IMR-90 (cell line): ENCODE measurements around the gene NOTCH2. TPM values are rescaled to one million over a fixed set of nuclear protein-coding genes. Genes with fewer than 3 reads are reported as not detected.
"Not testable (repeated sequence)": the region's sequence is repeated elsewhere in the genome, so short reads cannot be mapped to it uniquely, and the experiment has no call there.

ENCODE experiments used
- ATAC-seq: fragments of 200-7000 bp; cut with Tn5 transposase; 2 replicates; pipeline ENCODE4 v1.9.1; 2020; ENCODE audit warnings: low read depth, mild to moderate bottlenecking, moderate library complexity
- BruUV-seq: library from RNA; stranded (reverse); fragments of 400-500 nt; replicated peaks from 2 replicates; lab custom pipeline; 2021; lab: Mats Ljungman, UMichigan
- CTCF ChIA-PET: fragments of 300-600 bp; formaldehyde crosslinking; extraction: SDS; loops from one replicate; lab custom pipeline; 2021; ENCODE audit warnings: antibody characterized with exemption; lab: Yijun Ruan, JAX
- POLR2A ChIA-PET: fragments of 300-600 bp; sonication (Branson Sonifier 250); formaldehyde crosslinking; loops from one replicate; lab custom pipeline; 2022; ENCODE audit warnings: antibody characterized with exemption; ENCODE audit not compliant: unreplicated experiment; lab: Charles Lee
- DNase-seq: peaks from one replicate; pipeline ENCODE4 v3.0.0; 2013
- H2AFZ ChIP-seq: replicated peaks from 2 replicates; pipeline ENCODE3; 2013; ENCODE audit warnings: low read length, mild to moderate bottlenecking; ENCODE audit not compliant: poor library complexity
- H2AK5ac ChIP-seq: 2 replicates; pipeline ENCODE4 v1.6.1; 2013; ENCODE audit warnings: low read depth, low read length, inconsistent platforms
- H2AK9ac ChIP-seq: replicated peaks from 2 replicates; pipeline ENCODE3; 2013; ENCODE audit warnings: mild to moderate bottlenecking, low read depth, low read length, moderate library complexity; ENCODE audit not compliant: poor library complexity
- H2BK120ac ChIP-seq: 2 replicates; pipeline ENCODE4 v1.6.1; 2013; ENCODE audit warnings: low read depth, low read length, inconsistent platforms
- H2BK15ac ChIP-seq: 3 replicates; pipeline ENCODE4 v1.6.1; 2013; ENCODE audit warnings: low read depth, low read length, inconsistent platforms
- H2BK20ac ChIP-seq: 2 replicates; pipeline ENCODE4 v1.6.1; 2013; ENCODE audit warnings: low read depth, mild to moderate bottlenecking, inconsistent platforms, low read length, moderate library complexity
- H2BK5ac ChIP-seq: 2 replicates; pipeline ENCODE4 v1.6.1; 2013; ENCODE audit warnings: mild to moderate bottlenecking, low read depth, low read length, inconsistent platforms; ENCODE audit not compliant: poor library complexity, severe bottlenecking
- H3K14ac ChIP-seq: replicated peaks from 2 replicates; pipeline ENCODE4 v1.6.1; 2013; ENCODE audit warnings: low read depth, low read length, inconsistent platforms
- H3K18ac ChIP-seq: 2 replicates; pipeline ENCODE4 v1.6.1; 2013; ENCODE audit warnings: low read depth, low read length, control low read depth
- H3K23ac ChIP-seq: 2 replicates; pipeline ENCODE4 v1.6.1; 2013; ENCODE audit warnings: low read depth, low read length, inconsistent platforms
- H3K27ac ChIP-seq: 2 replicates; pipeline ENCODE4 v1.5.1; 2013; ENCODE audit warnings: mild to moderate bottlenecking, control low read depth, low read length; ENCODE audit not compliant: insufficient read depth
- H3K27me3 ChIP-seq: 2 replicates; pipeline ENCODE4 v1.6.1; 2013; ENCODE audit warnings: low read length; ENCODE audit not compliant: control insufficient read depth, insufficient read depth
- H3K36me3 ChIP-seq: 2 replicates; pipeline ENCODE4 v1.6.1; 2013; ENCODE audit warnings: low read length, mixed read lengths; ENCODE audit not compliant: control insufficient read depth, insufficient read depth
- H3K4ac ChIP-seq: 2 replicates; pipeline ENCODE4 v1.6.1; 2013; ENCODE audit warnings: low read depth, low read length, inconsistent platforms
- H3K4me1 ChIP-seq: 2 replicates; pipeline ENCODE4 v1.6.1; 2013; ENCODE audit warnings: low read length, mixed read lengths; ENCODE audit not compliant: control insufficient read depth, insufficient read depth
- H3K4me2 ChIP-seq: 2 replicates; pipeline ENCODE4 v1.6.1; 2013; ENCODE audit warnings: low read depth, mild to moderate bottlenecking, control low read depth, low read length, moderate library complexity
- H3K4me3 ChIP-seq: 2 replicates; pipeline ENCODE4 v1.5.1; 2013; ENCODE audit warnings: low read depth, mild to moderate bottlenecking, control low read depth, low read length, moderate library complexity; ENCODE audit not compliant: insufficient read depth
- H3K56ac ChIP-seq: 2 replicates; pipeline ENCODE4 v1.6.1; 2013; ENCODE audit warnings: low read length, inconsistent platforms; ENCODE audit not compliant: insufficient read depth; ENCODE audit errors: extremely low read depth
- H3K79me1 ChIP-seq, 2 experiments: 2 replicates each; pipeline ENCODE4 v1.6.1; 2013; ENCODE audit warnings: low read length in 2 of 2, inconsistent platforms in 1 of 2, low read depth in 1 of 2
- H3K9ac ChIP-seq: 2 replicates; pipeline ENCODE4 v1.6.1; 2013; ENCODE audit warnings: low read depth, low read length, control low read depth
- H3K9me1 ChIP-seq: 2 replicates; pipeline ENCODE4 v1.6.1; 2013; ENCODE audit warnings: low read length, inconsistent platforms; ENCODE audit not compliant: insufficient read depth
- H3K9me3 ChIP-seq: 2 replicates; pipeline ENCODE4 v1.6.1; 2013; ENCODE audit warnings: low read length; ENCODE audit not compliant: control insufficient read depth, insufficient read depth
- H4K20me1 ChIP-seq: 2 replicates; pipeline ENCODE4 v1.6.1; 2013; ENCODE audit warnings: low read length, inconsistent platforms; ENCODE audit not compliant: insufficient read depth
- H4K5ac ChIP-seq: 2 replicates; pipeline ENCODE4 v1.6.1; 2013; ENCODE audit warnings: mild to moderate bottlenecking, low read depth, low read length, control low read depth
- H4K8ac ChIP-seq, 2 experiments: 2 replicates each; pipeline ENCODE4 v1.6.1; 2013; ENCODE audit warnings: low read depth in 2 of 2, low read length in 2 of 2, control low read depth in 1 of 2, inconsistent platforms in 1 of 2
- H4K91ac ChIP-seq: 2 replicates; pipeline ENCODE4 v1.6.1; 2013; ENCODE audit warnings: low read depth, low read length, inconsistent platforms; ENCODE audit not compliant: insufficient read depth
- WGBS, 2 experiments: methylation state at CpG; one replicate each; pipeline versions ENCODE4 v1.1.5 to v1.1.7; 2013; ENCODE audit warnings: missing lambda C conversion rate in 2 of 2; ENCODE audit not compliant: insufficient read length in 1 of 2; ENCODE audit errors: extremely low coverage in 2 of 2; 5-methylcytosine and 5-hydroxymethylcytosine counted together
- dilution Hi-C: fragments of 300-500 bp; cut with HindIII; formaldehyde crosslinking; loops from one replicate; pipeline ENCODE4 v1.14.3; 2018; ENCODE audit warnings: low sequenced_read_pairs; ENCODE audit not compliant: unreplicated experiment
- in situ Hi-C: fragments of 300-500 bp; cut with MboI; formaldehyde crosslinking; loops from 3 replicates; pipeline ENCODE4 v1.14.3; 2019; ENCODE audit warnings: low sequenced_read_pairs, inconsistent platforms, mixed read lengths
- intact Hi-C: fragments of 100-400 bp; cut with micrococcal nuclease; formaldehyde crosslinking; loops from 2 replicates; pipeline ENCODE4 v1.10.0; 2022
- polyA plus RNA-seq, 3 experiments: library from polyadenylated mRNA; depleted of rRNA; stranded (reverse); fragments of >200 nt; gene quantifications; 2 replicates each; pipeline ENCODE4 v1.2.3, GENCODE V29; 2012; ENCODE audit warnings: low replicate concordance in 1 of 3
- total RNA-seq: library from RNA; depleted of rRNA; stranded (reverse); fragments of >200 nt; gene quantifications from 2 replicates; pipeline ENCODE4 v1.2.3, GENCODE V29; 2012

Gene NOTCH2
- total and polyA plus RNA-seq, 2 of the 4 experiments (the other 2 are of a cell fraction), result 40.4 to 131 TPM

DNA sequence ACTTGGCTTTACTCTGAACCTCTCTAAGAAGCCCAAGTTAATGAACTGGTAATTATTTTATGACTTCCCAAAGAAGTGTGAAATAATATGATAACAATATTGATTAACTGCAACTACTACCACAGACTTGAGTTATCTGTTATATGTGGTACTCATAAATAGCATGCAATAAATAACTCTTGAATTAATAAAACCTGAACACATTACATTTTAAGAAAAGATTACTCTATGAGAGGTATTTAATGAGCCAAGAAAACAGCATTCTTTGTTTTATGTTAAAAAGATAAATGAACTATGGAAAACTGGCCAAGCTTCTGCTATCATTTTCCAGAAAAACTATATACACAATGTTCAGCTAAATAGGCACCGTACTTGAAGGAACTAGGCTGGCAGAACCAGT is 45.7 kb downstream of the NOTCH2 start:
- WGBS, 2 experiments, result no CpG with 5 or more reads among the region's 1 CpG
- H3K18ac ChIP-seq, H4K5ac ChIP-seq, dilution Hi-C loops, H4K91ac ChIP-seq, H3K9ac ChIP-seq, H3K36me3 ChIP-seq, POLR2A ChIA-PET, H3K4me2 ChIP-seq, H3K56ac ChIP-seq, H2AK9ac ChIP-seq, H3K27me3 ChIP-seq, BruUV-seq, DNase-seq, CTCF ChIA-PET, in situ Hi-C loops, H2BK15ac ChIP-seq, intact Hi-C loops, H2BK5ac ChIP-seq, H3K23ac ChIP-seq, H4K20me1 ChIP-seq, H2AK5ac ChIP-seq, H3K14ac ChIP-seq, H3K4me1 ChIP-seq, H2BK20ac ChIP-seq, H3K4me3 ChIP-seq, H3K9me1 ChIP-seq, H4K8ac ChIP-seq, H3K27ac ChIP-seq, H2AFZ ChIP-seq, ATAC-seq, H3K79me1 ChIP-seq, H3K4ac ChIP-seq, H2BK120ac ChIP-seq, H3K9me3 ChIP-seq: not testable (repeated sequence)

DNA sequence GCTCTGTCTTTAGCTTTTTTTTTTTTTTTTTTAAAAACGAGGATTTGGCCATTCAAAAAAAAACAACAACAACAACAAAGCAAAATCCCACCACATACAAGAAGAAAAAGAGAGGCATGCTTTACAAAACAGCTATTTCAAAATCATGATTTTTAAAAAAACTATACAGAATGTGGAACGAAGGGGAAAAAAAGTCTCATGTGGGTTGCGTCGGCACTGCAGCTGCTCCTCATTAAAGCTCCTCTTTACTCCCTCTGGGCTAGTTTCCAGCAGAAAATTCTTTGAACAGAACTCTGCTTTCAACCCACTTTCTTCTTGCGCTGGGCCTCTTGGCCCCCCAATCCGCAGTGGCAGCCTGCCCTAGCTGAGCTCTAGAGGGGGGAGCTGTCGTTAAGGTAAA is 54.5 kb downstream of the NOTCH2 start:
- DNase-seq, H2BK5ac ChIP-seq, H4K91ac ChIP-seq, H3K4me2 ChIP-seq, H4K20me1 ChIP-seq, CTCF ChIA-PET, BruUV-seq, H4K8ac ChIP-seq, in situ Hi-C loops, H3K27me3 ChIP-seq, ATAC-seq, H3K4me1 ChIP-seq, H2AK9ac ChIP-seq, H3K27ac ChIP-seq, H2AFZ ChIP-seq, H3K14ac ChIP-seq, H2BK120ac ChIP-seq, H3K4ac ChIP-seq, H4K5ac ChIP-seq, H3K23ac ChIP-seq, H3K4me3 ChIP-seq, H3K9me3 ChIP-seq, intact Hi-C loops, H3K56ac ChIP-seq, H3K18ac ChIP-seq, H2BK20ac ChIP-seq, H2BK15ac ChIP-seq, H2AK5ac ChIP-seq, H3K36me3 ChIP-seq, dilution Hi-C loops, H3K9ac ChIP-seq, H3K9me1 ChIP-seq, POLR2A ChIA-PET, H3K79me1 ChIP-seq: not testable (repeated sequence)
- no CpG with 5 or more reads among the region's 7 CpGs for WGBS, 2 experiments
